ENCODE measurements around the gene LDLRAD2. TPM values are rescaled to one million over a fixed set of nuclear protein-coding genes. Genes with fewer than 3 reads are reported as not detected.

Gene LDLRAD2
- total RNA-seq, 1 experiment from 2014 or later, result 1.0 TPM

- Histone ChIP-seq H2BK15ac (ENCODE audit: low read depth, low read length) (no peak overlapping the region), H3K23ac (ENCODE audit: insufficient read length, low read depth, low read length) (no peak overlapping the region), H2BK5ac (ENCODE audit: insufficient read length, low read length) (no peak overlapping the region), H3K14ac (ENCODE audit: insufficient read depth, low read length) (no peak overlapping the region), H3K9ac (ENCODE audit: extremely low read depth, insufficient read length, low read length) (no peak overlapping the region), H3K9me3 (ENCODE audit: control insufficient read depth, low read depth, low read length) (peaks cover 10% of the 10 kb centered on the region), H3T11ph (ENCODE audit: low read length) (no peak overlapping the region), H3K4ac (ENCODE audit: low read depth, low read length) (no peak overlapping the region), H4K20me1 (ENCODE audit: control insufficient read depth, insufficient read depth, insufficient read length) (no peaks in the 10 kb centered on the region), H2BK12ac (ENCODE audit: insufficient read length, low read depth, low read length) (no peak overlapping the region), H2AFZ (ENCODE audit: low read length) (no peak overlapping the region), H3K27ac (ENCODE audit: insufficient read length, low read depth, low read length) (no peak overlapping the region), H2BK120ac (ENCODE audit: low read depth, low read length, poor library complexity, severe bottlenecking) (no peak overlapping the region), H3K56ac (ENCODE audit: insufficient read length, low read depth, low read length) (no peak overlapping the region), H3K79me2 (ENCODE audit: insufficient read depth, low read length) (no peaks in the 10 kb centered on the region), H4K91ac (ENCODE audit: insufficient read length, low read depth, low read length) (no peak overlapping the region), H2BK20ac (ENCODE audit: low read depth, low read length, poor library complexity, severe bottlenecking) (no peak overlapping the region), H4K8ac (replicated peaks; ENCODE audit: insufficient read length, low read depth, low read length) (no peak overlapping the region), H2AK5ac (ENCODE audit: insufficient read length, low read length) (no peak overlapping the region), H4K5ac (ENCODE audit: insufficient read length, low read depth, low read length) (no peak overlapping the region), H3K4me2 (ENCODE audit: insufficient read depth, insufficient read length, low read length) (no peak overlapping the region), H3K23me2 (ENCODE audit: insufficient read length, low read depth, low read length, poor library complexity, severe bottlenecking) (no peaks in the 10 kb centered on the region), H3K27me3 (ENCODE audit: insufficient read depth, low read length) (no peaks in the 10 kb centered on the region), H3K18ac (ENCODE audit: insufficient read length, low read depth, low read length) (no peak overlapping the region), H3K79me1 (ENCODE audit: insufficient read depth, low read depth, low read length, poor library complexity, severe bottlenecking) (no peaks in the 10 kb centered on the region), H3K4me1 (ENCODE audit: insufficient read depth, low read length) (no peaks in the 10 kb centered on the region)
- H3K27ac Mint-ChIP-seq, result peak overlapping the region in 1 of 3 experiments; percentile 49; a peak in 2 of 7 replicates
- peaks cover 16% of the 10 kb centered on the region in 2 experiments for H3K9me3 Mint-ChIP-seq
- H3K36me3 Mint-ChIP-seq (ENCODE audit: insufficient read depth in 1 of 3, low read depth in 3 of 3), result peaks cover 42 to 82% (median 74%) of the 10 kb centered on the region in 3 experiments
- TF ChIP-seq, protein P1, sequence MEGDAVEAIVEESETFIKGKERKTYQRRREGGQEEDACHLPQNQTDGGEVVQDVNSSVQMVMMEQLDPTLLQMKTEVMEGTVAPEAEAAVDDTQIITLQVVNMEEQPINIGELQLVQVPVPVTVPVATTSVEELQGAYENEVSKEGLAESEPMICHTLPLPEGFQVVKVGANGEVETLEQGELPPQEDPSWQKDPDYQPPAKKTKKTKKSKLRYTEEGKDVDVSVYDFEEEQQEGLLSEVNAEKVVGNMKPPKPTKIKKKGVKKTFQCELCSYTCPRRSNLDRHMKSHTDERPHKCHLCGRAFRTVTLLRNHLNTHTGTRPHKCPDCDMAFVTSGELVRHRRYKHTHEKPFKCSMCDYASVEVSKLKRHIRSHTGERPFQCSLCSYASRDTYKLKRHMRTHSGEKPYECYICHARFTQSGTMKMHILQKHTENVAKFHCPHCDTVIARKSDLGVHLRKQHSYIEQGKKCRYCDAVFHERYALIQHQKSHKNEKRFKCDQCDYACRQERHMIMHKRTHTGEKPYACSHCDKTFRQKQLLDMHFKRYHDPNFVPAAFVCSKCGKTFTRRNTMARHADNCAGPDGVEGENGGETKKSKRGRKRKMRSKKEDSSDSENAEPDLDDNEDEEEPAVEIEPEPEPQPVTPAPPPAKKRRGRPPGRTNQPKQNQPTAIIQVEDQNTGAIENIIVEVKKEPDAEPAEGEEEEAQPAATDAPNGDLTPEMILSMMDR (conservative IDR thresholded peaks at IDR 0.05), result peak; percentile 22; the same call in 1 of the 3 replicates
- no CpG with 5 or more reads among the region's 1 CpG for WGBS (ENCODE audit: extremely low coverage, insufficient read length, low lambda C conversion rate)
- no peaks in the 10 kb centered on the region for H3K4me1 Mint-ChIP-seq
- H3K27me3 Mint-ChIP-seq (ENCODE audit: low read depth), result no peaks in the 10 kb centered on the region
- H3K4me3 Mint-ChIP-seq, result no peak overlapping the region
- no peak for DNase-seq
Measured at GRCh38 chr1:21834094-21834493, 22.0 kb downstream of the LDLRAD2 start.
